Activated CD8-positive, alpha-beta T cell treated with anti-CD3 and anti-CD28 coated beads for 36 hours (primary cell): ENCODE measurements around the gene OTULIN. TPM values are rescaled to one million over a fixed set of nuclear protein-coding genes. Genes with fewer than 3 reads are reported as not detected.

Experiments
- ATAC-seq: fragments of 200-7000 bp; cut with Tn5 transposase; one replicate; pipeline ENCODE4 v1.10.0; 2021; ENCODE audit warnings: mild to moderate bottlenecking, moderate library complexity
- CTCF ChIA-PET: fragments of 350-600 bp; sonication (Branson Sonifier 250); formaldehyde crosslinking; loops from one replicate; lab custom pipeline; 2021; ENCODE audit warnings: antibody characterized with exemption; lab: Charles Lee
- POLR2A ChIA-PET: fragments of 350-600 bp; sonication (Branson Sonifier 250); formaldehyde crosslinking; loops from one replicate; lab custom pipeline; 2021; ENCODE audit warnings: antibody characterized with exemption; lab: Charles Lee
- DNase-seq: peaks from one replicate; pipeline ENCODE4 v3.0.0-alpha.2; 2020
- H3K27ac Mint-ChIP-seq: one replicate; pipeline ENCODE4 v1.8.0; 2021; ENCODE audit warnings: mild to moderate bottlenecking, mixed read lengths
- H3K27me3 Mint-ChIP-seq: one replicate; pipeline ENCODE4 v1.8.0; 2021; ENCODE audit warnings: mixed read lengths
- H3K36me3 Mint-ChIP-seq: one replicate; pipeline ENCODE4 v1.8.0; 2021; ENCODE audit warnings: low read depth, mixed read lengths
- H3K4me1 Mint-ChIP-seq: one replicate; pipeline ENCODE4 v1.8.0; 2021; ENCODE audit warnings: low read depth, mixed read lengths
- H3K4me3 Mint-ChIP-seq: one replicate; pipeline ENCODE4 v1.8.0; 2021; ENCODE audit warnings: mild to moderate bottlenecking, moderate library complexity, mixed read lengths
- H3K9me3 Mint-ChIP-seq: one replicate; pipeline ENCODE4 v1.8.0; 2021; ENCODE audit warnings: mixed read lengths
- CTCF ChIP-seq: fragments of 200-600 bp; IDR thresholded peaks from one replicate; pipeline ENCODE4 v1.8.0; 2022; ENCODE audit warnings: antibody characterized with exemption, mild to moderate bottlenecking
- intact Hi-C: fragments of 100-400 bp; cut with micrococcal nuclease; formaldehyde crosslinking; loops from one replicate; pipeline ENCODE4 v1.10.0; 2022
- total RNA-seq, 2 experiments: library from RNA; stranded (reverse); gene quantifications; one replicate each; pipeline ENCODE4 v1.2.3, GENCODE V29; 2021

The OTULIN gene
- 10 to 100 TPM; 59.6 to 60.5 TPM for total RNA-seq

DNA sequence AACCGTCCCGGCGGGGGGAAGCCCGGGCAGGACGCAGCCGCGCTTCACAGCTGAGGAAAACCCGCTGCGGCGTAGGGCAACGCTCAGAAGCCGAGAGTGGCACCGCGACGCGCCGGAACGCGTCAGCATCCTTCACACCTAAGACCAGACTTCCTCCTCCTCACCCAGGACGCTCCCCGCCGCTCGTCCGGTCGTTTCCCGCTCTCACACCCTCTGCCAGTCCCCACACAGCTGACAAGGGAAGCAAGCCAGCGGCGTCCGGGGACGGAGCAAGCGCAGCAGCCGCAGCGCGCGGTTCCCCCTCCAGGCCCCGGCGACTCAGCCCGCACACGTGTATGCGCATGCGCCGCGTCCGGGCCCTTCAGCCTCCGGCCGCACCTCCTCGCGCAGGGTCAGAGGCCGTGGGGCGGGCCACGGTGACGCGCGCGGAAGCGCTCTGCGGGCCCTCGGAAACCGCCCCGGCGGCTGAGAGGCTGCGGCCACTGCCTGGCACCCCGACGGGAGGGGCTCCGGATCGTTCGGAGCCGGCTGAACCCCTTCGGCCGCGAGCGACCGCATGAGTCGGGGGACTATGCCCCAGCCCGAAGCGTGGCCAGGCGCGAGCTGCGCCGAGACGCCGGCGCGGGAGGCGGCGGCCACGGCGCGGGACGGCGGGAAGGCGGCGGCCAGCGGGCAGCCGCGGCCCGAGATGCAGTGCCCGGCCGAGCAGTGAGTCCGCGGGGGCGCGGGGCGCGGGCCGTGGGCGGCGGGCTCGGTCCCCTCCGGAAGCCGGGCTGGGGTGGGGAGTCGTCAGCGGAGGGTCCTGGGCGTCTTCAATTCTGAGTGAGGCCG lies at the start of gene OTULIN:
OTULIN (plus strand) TSS at position 449 of the 831 bp plus-strand sequence; CDS start at position 557, 108 bp downstream.
- peak within 1 kb of the TSS; percentile 96 for H3K4me3 Mint-ChIP-seq
- H3K36me3 Mint-ChIP-seq, result peaks cover 37% of the 10 kb centered on the region
- no peaks in the 10 kb centered on the region for H3K27me3 Mint-ChIP-seq
- peaks cover 60% of the 10 kb centered on the region for H3K4me1 Mint-ChIP-seq
- ATAC-seq (peak; percentile 76), DNase-seq (peak; percentile 92)
- H3K9me3 Mint-ChIP-seq, result peaks cover 7% of the 10 kb centered on the region
- no peak for TF ChIP-seq CTCF
- intact Hi-C loops, result loop anchor here (5.0 kb wide), 4 partner anchors 43 to 247 kb away; partner anchors contain the start of gene ANKH
- peak within 1 kb of the TSS; percentile 94 for H3K27ac Mint-ChIP-seq
- POLR2A ChIA-PET, result interaction anchor here (0.7 to 1.6 kb wide), 5 partner anchors 10 to 1800 kb away, joined by 3 to 6 read pairs (median 3); no protein-coding TSS in a partner anchor
- CTCF ChIA-PET, result interaction anchor here (1.0 to 2.3 kb wide), 3 partner anchors 10 to 20 kb away, joined by 3 to 9 read pairs (median 4); no protein-coding TSS in a partner anchor

DNA sequence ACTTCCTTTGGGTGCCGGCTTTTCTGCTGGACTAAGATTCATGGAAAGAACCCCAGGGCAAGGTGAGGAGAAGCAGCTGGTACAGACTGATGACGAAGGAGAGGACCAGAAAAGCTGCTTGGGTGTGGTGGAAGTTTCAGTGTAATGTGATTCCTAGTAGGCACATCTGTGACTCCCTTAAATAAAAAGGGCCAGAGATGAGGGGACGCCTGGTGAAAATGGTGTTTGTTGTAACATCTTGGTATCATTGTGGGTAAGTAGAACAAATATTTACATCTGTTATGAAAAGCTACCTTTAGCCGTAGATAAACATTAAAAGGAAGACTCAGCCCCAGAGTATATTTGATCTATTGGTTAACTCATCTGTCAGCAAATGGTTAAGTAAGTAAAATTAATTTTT lies 49.2 kb upstream of the OTULIN start:
- Mint-ChIP-seq H3K27ac (no peak overlapping the region), H3K9me3 (no peaks in the 10 kb centered on the region), H3K36me3 (peaks cover 40% of the 10 kb centered on the region), H3K27me3 (no peaks in the 10 kb centered on the region), H3K4me3 (no peak overlapping the region), H3K4me1 (no peaks in the 10 kb centered on the region)
- no peak for ATAC-seq
- POLR2A ChIA-PET, result interaction anchor here (0.8 kb wide), 1 partner anchor 26 kb away, joined by 3 read pairs; no protein-coding TSS in a partner anchor
- DNase-seq, result no peak
- CTCF ChIA-PET, result interaction anchor here (0.9 to 1.2 kb wide), 2 partner anchors 33 to 264 kb away, joined by 3 read pairs; no protein-coding TSS in a partner anchor
- no peak for TF ChIP-seq CTCF
- intact Hi-C loops, result no loop called here

DNA sequence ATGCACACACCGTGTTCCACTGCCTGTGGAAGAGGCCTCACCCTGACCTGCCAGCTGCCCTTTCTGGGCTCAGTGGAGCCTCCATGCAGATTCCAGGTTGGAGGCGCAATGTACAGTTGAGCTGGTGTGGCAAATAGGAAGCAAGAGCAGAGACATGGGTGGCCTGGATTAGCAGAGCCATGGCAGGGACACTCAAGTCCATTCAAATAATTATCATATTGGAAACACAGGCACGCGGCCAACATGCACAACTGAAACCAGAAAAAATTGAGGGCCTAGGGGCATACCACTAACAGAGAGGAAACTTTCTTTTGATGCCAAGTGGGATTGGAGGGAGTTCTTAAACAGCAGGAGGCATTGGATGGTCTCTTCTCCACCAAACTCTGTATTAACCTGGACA lies 47.1 kb upstream of the OTULIN start:
- intact Hi-C loops, result no loop called here
- DNase-seq (no peak), ATAC-seq (no peak)
- no peak for TF ChIP-seq CTCF
- no peak overlapping the region for H3K4me3 Mint-ChIP-seq
- H3K9me3 Mint-ChIP-seq, result peaks cover 11% of the 10 kb centered on the region
- H3K27ac Mint-ChIP-seq, result no peak overlapping the region
- H3K27me3 Mint-ChIP-seq, result no peaks in the 10 kb centered on the region
- peaks cover 33% of the 10 kb centered on the region for H3K36me3 Mint-ChIP-seq
- ChIA-PET POLR2A (no interaction called here), CTCF (interaction anchor here (1.1 kb wide), 1 partner anchor 218 kb away, joined by 3 read pairs; no protein-coding TSS in a partner anchor)
- H3K4me1 Mint-ChIP-seq, result no peaks in the 10 kb centered on the region

GRCh38 chr5:14627270-14627669 lies 37.2 kb upstream of the OTULIN start:
- Mint-ChIP-seq H3K27me3 (no peaks in the 10 kb centered on the region), H3K4me3 (no peak overlapping the region), H3K9me3 (peaks cover 5% of the 10 kb centered on the region), H3K27ac (no peak overlapping the region), H3K36me3 (no peaks in the 10 kb centered on the region), H3K4me1 (no peaks in the 10 kb centered on the region)
- ChIA-PET CTCF (no interaction called here), POLR2A (no interaction called here)
- DNase-seq (no peak), ATAC-seq (no peak)
- TF ChIP-seq CTCF, result no peak
- intact Hi-C loops, result no loop called here

- Mint-ChIP-seq H3K27ac (no peak overlapping the region), H3K4me3 (no peak overlapping the region), H3K27me3 (no peaks in the 10 kb centered on the region), H3K9me3 (peaks cover 5% of the 10 kb centered on the region), H3K4me1 (no peaks in the 10 kb centered on the region), H3K36me3 (no peaks in the 10 kb centered on the region)
- intact Hi-C loops, result no loop called here
- ATAC-seq, result peak; percentile 42
- no peak for TF ChIP-seq CTCF
- CTCF ChIA-PET, result interaction anchor here (1.2 kb wide), 1 partner anchor 277 kb away, joined by 3 read pairs; no protein-coding TSS in a partner anchor
- DNase-seq, result peak; percentile 76
- POLR2A ChIA-PET, result no interaction called here
Observed at GRCh38 chr5:14628346-14628745, 36.2 kb upstream of the OTULIN start.
